ENCODE results near the gene PRR5L.
A peak's percentile ranks its signal among the peaks of the same experiment; 100 is the strongest.

Gene PRR5L

GRCh38 chr11:36488096-36488495 lies 192.0 kb downstream of the PRR5L start:
- Histone ChIP-seq H4K8ac (ENCODE audit: low read length) (no peak overlapping the region), H3K36me3 (ENCODE audit: control insufficient read depth in 1 of 2, insufficient read depth in 2 of 2, low read depth in 1 of 2, low read length in 2 of 2) (peaks cover 20 to 93% of the 10 kb centered on the region in 2 experiments), H2BK120ac (ENCODE audit: low read depth, low read length) (no peak overlapping the region), H3K4me2 (ENCODE audit: low read length, poor library complexity, severe bottlenecking) (no peak overlapping the region), H3K79me1 (replicated peaks; ENCODE audit: low read length, poor library complexity, severe bottlenecking) (peaks cover 17% of the 10 kb centered on the region), H3K4me3 (ENCODE audit: insufficient read depth in 1 of 2, low read depth in 1 of 2, low read length in 2 of 2) (no peak overlapping the region), H3K4ac (ENCODE audit: low read depth in 1 of 2, low read length in 2 of 2) (no peak overlapping the region), H3K9ac (ENCODE audit: low read length) (no peak overlapping the region), H2AK5ac (ENCODE audit: low read length, severe bottlenecking) (no peak overlapping the region), H3K9me3 (ENCODE audit: control insufficient read depth, low read length) (no peaks in the 10 kb centered on the region), H2BK5ac (ENCODE audit: low read depth, low read length, poor library complexity, severe bottlenecking) (no peak overlapping the region), H4K91ac (ENCODE audit: low read length) (no peak overlapping the region), H3K4me1 (ENCODE audit: control insufficient read depth, insufficient read depth, low read depth, low read length) (no peaks in the 10 kb centered on the region), H2AFZ (ENCODE audit: low read depth, low read length) (no peak overlapping the region), H3K18ac (ENCODE audit: low read depth in 1 of 2, low read length in 2 of 2) (no peak overlapping the region), H3K23ac (ENCODE audit: low read length in 2 of 2) (no peak overlapping the region), H2BK15ac (ENCODE audit: low read depth, poor library complexity, severe bottlenecking) (no peak overlapping the region), H2BK12ac (ENCODE audit: low read length in 2 of 2) (no peak overlapping the region), H3K27ac (ENCODE audit: low read length, poor library complexity, severe bottlenecking) (no peak overlapping the region), H3K27me3 (ENCODE audit: control insufficient read depth in 1 of 2, insufficient read depth in 1 of 2, low read length in 2 of 2) (no peaks in the 10 kb centered on the region), H3K14ac (ENCODE audit: low read length in 2 of 2) (no peak overlapping the region)
- no peak for DNase-seq
- WGBS, result 97% methylated on average over 4 of the region's 5 CpGs

- Histone ChIP-seq H3K9ac (ENCODE audit: low read length) (no peak overlapping the region), H3K9me3 (ENCODE audit: control insufficient read depth, low read length) (no peaks in the 10 kb centered on the region), H3K4me2 (ENCODE audit: low read length, poor library complexity, severe bottlenecking) (no peak overlapping the region), H2AFZ (ENCODE audit: low read depth, low read length) (no peak overlapping the region), H3K4me3 (ENCODE audit: insufficient read depth in 1 of 2, low read depth in 1 of 2, low read length in 2 of 2) (no peak overlapping the region), H3K79me1 (replicated peaks; ENCODE audit: low read length, poor library complexity, severe bottlenecking) (peaks cover 16% of the 10 kb centered on the region), H2BK12ac (ENCODE audit: low read length in 2 of 2) (no peak overlapping the region), H3K23ac (ENCODE audit: low read length in 2 of 2) (no peak overlapping the region), H3K27ac (ENCODE audit: low read length, poor library complexity, severe bottlenecking) (no peak overlapping the region), H3K4me1 (ENCODE audit: control insufficient read depth, insufficient read depth, low read depth, low read length) (no peaks in the 10 kb centered on the region), H3K27me3 (ENCODE audit: control insufficient read depth in 1 of 2, insufficient read depth in 1 of 2, low read length in 2 of 2) (no peaks in the 10 kb centered on the region), H3K36me3 (ENCODE audit: control insufficient read depth in 1 of 2, insufficient read depth in 2 of 2, low read depth in 1 of 2, low read length in 2 of 2) (peaks cover 20 to 97% of the 10 kb centered on the region in 2 experiments), H2AK5ac (ENCODE audit: low read length, severe bottlenecking) (no peak overlapping the region), H3K18ac (ENCODE audit: low read depth in 1 of 2, low read length in 2 of 2) (no peak overlapping the region), H2BK120ac (ENCODE audit: low read depth, low read length) (no peak overlapping the region), H4K8ac (ENCODE audit: low read length) (no peak overlapping the region), H3K4ac (ENCODE audit: low read depth in 1 of 2, low read length in 2 of 2) (no peak overlapping the region), H3K14ac (ENCODE audit: low read length in 2 of 2) (no peak overlapping the region), H2BK5ac (ENCODE audit: low read depth, low read length, poor library complexity, severe bottlenecking) (no peak overlapping the region), H2BK15ac (ENCODE audit: low read depth, poor library complexity, severe bottlenecking) (no peak overlapping the region), H4K91ac (ENCODE audit: low read length) (no peak overlapping the region)
- no peak for DNase-seq
- WGBS, result 95% methylated on average over 16 of the region's 16 CpGs
Observed at GRCh38 chr11:36490026-36490806, 194.1 kb downstream of the PRR5L start.

- H2BK120ac ChIP-seq (ENCODE audit: low read depth, low read length), result no peak overlapping the region
- H3K4me2 ChIP-seq (ENCODE audit: low read length, poor library complexity, severe bottlenecking), result no peak overlapping the region
- no peak overlapping the region for H3K18ac ChIP-seq (ENCODE audit: low read depth in 1 of 2, low read length in 2 of 2)
- no peak overlapping the region for H3K4me3 ChIP-seq (ENCODE audit: insufficient read depth in 1 of 2, low read depth in 1 of 2, low read length in 2 of 2)
- no peak overlapping the region for H3K9ac ChIP-seq (ENCODE audit: low read length)
- H3K36me3 ChIP-seq (ENCODE audit: control insufficient read depth in 1 of 2, insufficient read depth in 2 of 2, low read depth in 1 of 2, low read length in 2 of 2), result peaks cover 12 to 94% of the 10 kb centered on the region in 2 experiments
- no peak overlapping the region for H4K8ac ChIP-seq (ENCODE audit: low read length)
- H3K9me3 ChIP-seq (ENCODE audit: control insufficient read depth, low read length), result no peaks in the 10 kb centered on the region
- H3K79me1 ChIP-seq (replicated peaks; ENCODE audit: low read length, poor library complexity, severe bottlenecking), result peaks cover 16% of the 10 kb centered on the region
- no peak overlapping the region for H2BK15ac ChIP-seq (ENCODE audit: low read depth, poor library complexity, severe bottlenecking)
- no peak overlapping the region for H2AFZ ChIP-seq (ENCODE audit: low read depth, low read length)
- H2BK5ac ChIP-seq (ENCODE audit: low read depth, low read length, poor library complexity, severe bottlenecking), result no peak overlapping the region
- H2AK5ac ChIP-seq (ENCODE audit: low read length, severe bottlenecking), result no peak overlapping the region
- no peak overlapping the region for H3K27ac ChIP-seq (ENCODE audit: low read length, poor library complexity, severe bottlenecking)
- H3K4me1 ChIP-seq (ENCODE audit: control insufficient read depth, insufficient read depth, low read depth, low read length), result no peaks in the 10 kb centered on the region
- H4K91ac ChIP-seq (ENCODE audit: low read length), result no peak overlapping the region
- H3K23ac ChIP-seq (ENCODE audit: low read length in 2 of 2), result no peak overlapping the region
- DNase-seq, result peak; percentile 67
- no peak overlapping the region for H3K4ac ChIP-seq (ENCODE audit: low read depth in 1 of 2, low read length in 2 of 2)
- no peak overlapping the region for H2BK12ac ChIP-seq (ENCODE audit: low read length in 2 of 2)
- no peak overlapping the region for H3K14ac ChIP-seq (ENCODE audit: low read length in 2 of 2)
- H3K27me3 ChIP-seq (ENCODE audit: control insufficient read depth in 1 of 2, insufficient read depth in 1 of 2, low read length in 2 of 2), result no peaks in the 10 kb centered on the region
Observed at GRCh38 chr11:36492724-36493304, 196.7 kb downstream of the PRR5L start.

DNA sequence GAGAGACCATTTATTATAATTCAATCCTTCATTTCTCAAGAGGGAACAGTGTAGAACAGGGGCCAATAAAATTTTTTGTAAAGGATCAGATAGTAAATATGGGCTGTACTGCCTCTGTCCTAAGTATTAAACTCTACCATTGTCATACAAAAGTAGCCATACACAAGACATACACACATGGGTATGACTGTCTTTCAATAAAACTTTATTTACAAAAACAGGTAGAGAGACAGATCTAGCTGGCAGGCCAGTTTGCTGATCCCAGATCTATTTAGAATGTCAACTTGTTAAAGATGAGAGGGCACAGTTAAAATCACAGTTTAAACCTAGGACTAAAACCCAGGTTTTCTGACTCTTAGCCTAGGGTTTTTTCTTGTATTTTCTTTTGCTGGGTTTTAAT lies 197.2 kb downstream of the PRR5L start:
- no peak overlapping the region for H2BK5ac ChIP-seq (ENCODE audit: low read depth, low read length, poor library complexity, severe bottlenecking)
- H3K27ac ChIP-seq (ENCODE audit: low read length, poor library complexity, severe bottlenecking), result no peak overlapping the region
- H2BK120ac ChIP-seq (ENCODE audit: low read depth, low read length), result no peak overlapping the region
- no peak overlapping the region for H2BK12ac ChIP-seq (ENCODE audit: low read length in 2 of 2)
- H3K36me3 ChIP-seq (ENCODE audit: control insufficient read depth in 1 of 2, insufficient read depth in 2 of 2, low read depth in 1 of 2, low read length in 2 of 2), result peaks cover 14 to 94% of the 10 kb centered on the region in 2 experiments
- no peak for DNase-seq
- H3K27me3 ChIP-seq (ENCODE audit: control insufficient read depth in 1 of 2, insufficient read depth in 1 of 2, low read length in 2 of 2), result no peaks in the 10 kb centered on the region
- H2AK5ac ChIP-seq (ENCODE audit: low read length, severe bottlenecking), result no peak overlapping the region
- H3K23ac ChIP-seq (ENCODE audit: low read length in 2 of 2), result no peak overlapping the region
- H3K79me1 ChIP-seq (replicated peaks; ENCODE audit: low read length, poor library complexity, severe bottlenecking), result peaks cover 18% of the 10 kb centered on the region
- no peak overlapping the region for H2BK15ac ChIP-seq (ENCODE audit: low read depth, poor library complexity, severe bottlenecking)
- no peak overlapping the region for H3K14ac ChIP-seq (ENCODE audit: low read length in 2 of 2)
- no peak overlapping the region for H3K4me2 ChIP-seq (ENCODE audit: low read length, poor library complexity, severe bottlenecking)
- no peak overlapping the region for H2AFZ ChIP-seq (ENCODE audit: low read depth, low read length)
- no peaks in the 10 kb centered on the region for H3K4me1 ChIP-seq (ENCODE audit: control insufficient read depth, insufficient read depth, low read depth, low read length)
- H3K9me3 ChIP-seq (ENCODE audit: control insufficient read depth, low read length), result no peaks in the 10 kb centered on the region
- no peak overlapping the region for H3K9ac ChIP-seq (ENCODE audit: low read length)
- H3K4ac ChIP-seq (ENCODE audit: low read depth in 1 of 2, low read length in 2 of 2), result no peak overlapping the region
- no peak overlapping the region for H4K8ac ChIP-seq (ENCODE audit: low read length)
- H3K4me3 ChIP-seq (ENCODE audit: insufficient read depth in 1 of 2, low read depth in 1 of 2, low read length in 2 of 2), result no peak overlapping the region
- no peak overlapping the region for H4K91ac ChIP-seq (ENCODE audit: low read length)
- no peak overlapping the region for H3K18ac ChIP-seq (ENCODE audit: low read depth in 1 of 2, low read length in 2 of 2)

Measured in mesenchymal stem cell (in vitro differentiated cells and primary cell).